ENCODE measurements around the gene CPNE4.

DNA sequence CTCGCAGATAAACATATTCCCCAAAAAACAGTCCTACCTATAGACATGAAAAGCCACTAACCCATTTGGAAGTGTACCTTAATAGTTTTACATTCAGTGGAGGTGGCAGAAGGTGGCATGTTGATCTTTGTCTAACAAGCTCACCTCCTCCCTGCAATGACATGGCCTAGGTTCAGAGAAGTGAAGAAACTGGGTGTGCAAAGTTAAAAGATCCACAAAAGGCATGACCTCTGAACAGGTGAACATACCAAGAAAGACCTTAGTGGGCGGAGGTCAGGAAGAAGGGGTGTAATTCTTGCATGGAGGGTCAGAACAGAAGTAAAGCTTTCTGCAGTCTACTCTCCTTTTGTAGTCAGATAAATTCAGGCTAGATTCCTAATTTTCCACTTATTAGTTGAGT is 532.9 kb downstream of the CPNE4 start:
- no peak for TF ChIP-seq CTCF (conservative IDR thresholded peaks at IDR 0.05; ENCODE audit: low read depth, low read length)
- no peak for TF ChIP-seq EZH2 (IDR thresholded peaks at IDR 0.05; ENCODE audit: low read length, unreplicated experiment)
- TF ChIP-seq EZH2phosphoT487 (IDR thresholded peaks at IDR 0.05; ENCODE audit: borderline replicate concordance, low read length), result no peak
